Mesenchymal stem cell (in vitro differentiated cells and primary cell): Measurements from ENCODE around the gene LTB4R. TPM values are rescaled to one million over a fixed set of nuclear protein-coding genes. Genes with fewer than 3 reads are reported as not detected.

Source experiments
- small RNA-seq: library from polyadenylated mRNA; stranded (forward); fragments of <200 nt; extraction: miRNeasy Mini kit (QIAGEN cat#:217004); gene quantifications from one replicate; pipeline ENCODE3, GENCODE V24; 2013; ENCODE audit warnings: low read depth

The LTB4R gene

Small RNAs within 50 kb of the gene (small RNA-seq; reads per million reads assigned to genes)
- gene RF00026 = not detected
